IMR-90 (cell line): ENCODE results near the gene FGF12. TPM values are rescaled to one million over a fixed set of nuclear protein-coding genes. Genes with fewer than 3 reads are reported as not detected.

Experiments
- ATAC-seq: fragments of 200-7000 bp; cut with Tn5 transposase; 2 replicates; pipeline ENCODE4 v1.9.1; 2020; ENCODE audit warnings: low read depth, mild to moderate bottlenecking, moderate library complexity
- BruUV-seq: library from RNA; stranded (reverse); fragments of 400-500 nt; replicated peaks from 2 replicates; lab custom pipeline; 2021; lab: Mats Ljungman, UMichigan
- CTCF ChIA-PET: fragments of 300-600 bp; formaldehyde crosslinking; extraction: SDS; loops from one replicate; lab custom pipeline; 2021; ENCODE audit warnings: antibody characterized with exemption; lab: Yijun Ruan, JAX
- POLR2A ChIA-PET: fragments of 300-600 bp; sonication (Branson Sonifier 250); formaldehyde crosslinking; loops from one replicate; lab custom pipeline; 2022; ENCODE audit warnings: antibody characterized with exemption; ENCODE audit not compliant: unreplicated experiment; lab: Charles Lee
- DNase-seq: peaks from one replicate; pipeline ENCODE4 v3.0.0; 2013
- H2AFZ ChIP-seq: replicated peaks from 2 replicates; pipeline ENCODE3; 2013; ENCODE audit warnings: low read length, mild to moderate bottlenecking; ENCODE audit not compliant: poor library complexity
- H2AK5ac ChIP-seq: 2 replicates; pipeline ENCODE4 v1.6.1; 2013; ENCODE audit warnings: low read depth, low read length, inconsistent platforms
- H2AK9ac ChIP-seq: replicated peaks from 2 replicates; pipeline ENCODE3; 2013; ENCODE audit warnings: mild to moderate bottlenecking, low read depth, low read length, moderate library complexity; ENCODE audit not compliant: poor library complexity
- H2BK120ac ChIP-seq: 2 replicates; pipeline ENCODE4 v1.6.1; 2013; ENCODE audit warnings: low read depth, low read length, inconsistent platforms
- H2BK15ac ChIP-seq: 3 replicates; pipeline ENCODE4 v1.6.1; 2013; ENCODE audit warnings: low read depth, low read length, inconsistent platforms
- H2BK20ac ChIP-seq: 2 replicates; pipeline ENCODE4 v1.6.1; 2013; ENCODE audit warnings: low read depth, mild to moderate bottlenecking, inconsistent platforms, low read length, moderate library complexity
- H2BK5ac ChIP-seq: 2 replicates; pipeline ENCODE4 v1.6.1; 2013; ENCODE audit warnings: mild to moderate bottlenecking, low read depth, low read length, inconsistent platforms; ENCODE audit not compliant: poor library complexity, severe bottlenecking
- H3K14ac ChIP-seq: replicated peaks from 2 replicates; pipeline ENCODE4 v1.6.1; 2013; ENCODE audit warnings: low read depth, low read length, inconsistent platforms
- H3K18ac ChIP-seq: 2 replicates; pipeline ENCODE4 v1.6.1; 2013; ENCODE audit warnings: low read depth, low read length, control low read depth
- H3K23ac ChIP-seq: 2 replicates; pipeline ENCODE4 v1.6.1; 2013; ENCODE audit warnings: low read depth, low read length, inconsistent platforms
- H3K27ac ChIP-seq: 2 replicates; pipeline ENCODE4 v1.5.1; 2013; ENCODE audit warnings: mild to moderate bottlenecking, control low read depth, low read length; ENCODE audit not compliant: insufficient read depth
- H3K27me3 ChIP-seq: 2 replicates; pipeline ENCODE4 v1.6.1; 2013; ENCODE audit warnings: low read length; ENCODE audit not compliant: control insufficient read depth, insufficient read depth
- H3K36me3 ChIP-seq: 2 replicates; pipeline ENCODE4 v1.6.1; 2013; ENCODE audit warnings: low read length, mixed read lengths; ENCODE audit not compliant: control insufficient read depth, insufficient read depth
- H3K4ac ChIP-seq: 2 replicates; pipeline ENCODE4 v1.6.1; 2013; ENCODE audit warnings: low read depth, low read length, inconsistent platforms
- H3K4me1 ChIP-seq: 2 replicates; pipeline ENCODE4 v1.6.1; 2013; ENCODE audit warnings: low read length, mixed read lengths; ENCODE audit not compliant: control insufficient read depth, insufficient read depth
- H3K4me2 ChIP-seq: 2 replicates; pipeline ENCODE4 v1.6.1; 2013; ENCODE audit warnings: low read depth, mild to moderate bottlenecking, control low read depth, low read length, moderate library complexity
- H3K4me3 ChIP-seq: 2 replicates; pipeline ENCODE4 v1.5.1; 2013; ENCODE audit warnings: low read depth, mild to moderate bottlenecking, control low read depth, low read length, moderate library complexity; ENCODE audit not compliant: insufficient read depth
- H3K56ac ChIP-seq: 2 replicates; pipeline ENCODE4 v1.6.1; 2013; ENCODE audit warnings: low read length, inconsistent platforms; ENCODE audit not compliant: insufficient read depth; ENCODE audit errors: extremely low read depth
- H3K79me1 ChIP-seq, 2 experiments: 2 replicates each; pipeline ENCODE4 v1.6.1; 2013; ENCODE audit warnings: low read length in 2 of 2, inconsistent platforms in 1 of 2, low read depth in 1 of 2
- H3K9ac ChIP-seq: 2 replicates; pipeline ENCODE4 v1.6.1; 2013; ENCODE audit warnings: low read depth, low read length, control low read depth
- H3K9me1 ChIP-seq: 2 replicates; pipeline ENCODE4 v1.6.1; 2013; ENCODE audit warnings: low read length, inconsistent platforms; ENCODE audit not compliant: insufficient read depth
- H3K9me3 ChIP-seq: 2 replicates; pipeline ENCODE4 v1.6.1; 2013; ENCODE audit warnings: low read length; ENCODE audit not compliant: control insufficient read depth, insufficient read depth
- H4K20me1 ChIP-seq: 2 replicates; pipeline ENCODE4 v1.6.1; 2013; ENCODE audit warnings: low read length, inconsistent platforms; ENCODE audit not compliant: insufficient read depth
- H4K5ac ChIP-seq: 2 replicates; pipeline ENCODE4 v1.6.1; 2013; ENCODE audit warnings: mild to moderate bottlenecking, low read depth, low read length, control low read depth
- H4K8ac ChIP-seq, 2 experiments: 2 replicates each; pipeline ENCODE4 v1.6.1; 2013; ENCODE audit warnings: low read depth in 2 of 2, low read length in 2 of 2, control low read depth in 1 of 2, inconsistent platforms in 1 of 2
- H4K91ac ChIP-seq: 2 replicates; pipeline ENCODE4 v1.6.1; 2013; ENCODE audit warnings: low read depth, low read length, inconsistent platforms; ENCODE audit not compliant: insufficient read depth
- BHLHE40 ChIP-seq: fragments of 150-350 bp; IDR thresholded peaks from 2 replicates; pipeline ENCODE4 v1.6.1; 2016; ENCODE audit warnings: mild to moderate bottlenecking, low read depth, low read length
- CHD1 ChIP-seq: IDR thresholded peaks from 2 replicates; pipeline ENCODE4 v1.6.1; 2012; ENCODE audit warnings: low read depth, low read length, improper control_type of control experiment
- MAFK ChIP-seq: IDR thresholded peaks from 2 replicates; pipeline ENCODE4 v1.6.1; 2012; ENCODE audit warnings: low read depth, low read length, improper control_type of control experiment
- NFE2L2 ChIP-seq: fragments of 150-350 bp; IDR thresholded peaks from 2 replicates; pipeline ENCODE4 v1.6.1; 2016; ENCODE audit warnings: low read depth, mild to moderate bottlenecking, low read length
- RCOR1 ChIP-seq: IDR thresholded peaks from 2 replicates; pipeline ENCODE4 v1.6.1; 2012; ENCODE audit warnings: mild to moderate bottlenecking, low read length, improper control_type of control experiment; ENCODE audit not compliant: insufficient replicate concordance
- RFX5 ChIP-seq: IDR thresholded peaks from 2 replicates; pipeline ENCODE4 v1.8.0; 2012; ENCODE audit warnings: low read depth, mild to moderate bottlenecking, low read length, moderate library complexity
- SMC3 ChIP-seq: fragments of 150-350 bp; IDR thresholded peaks from 2 replicates; pipeline ENCODE4 v1.6.1; 2016; ENCODE audit warnings: low read depth, mild to moderate bottlenecking, antibody characterized with exemption, low read length, moderate library complexity
- USF2 ChIP-seq: fragments of 150-350 bp; IDR thresholded peaks from 2 replicates; pipeline ENCODE4 v1.6.1; 2017; ENCODE audit warnings: mild to moderate bottlenecking, antibody characterized with exemption, low read length, low read depth
- WGBS, 2 experiments: methylation state at CpG; one replicate each; pipeline versions ENCODE4 v1.1.5 to v1.1.7; 2013; ENCODE audit warnings: missing lambda C conversion rate in 2 of 2; ENCODE audit not compliant: insufficient read length in 1 of 2; ENCODE audit errors: extremely low coverage in 2 of 2; 5-methylcytosine and 5-hydroxymethylcytosine counted together
- dilution Hi-C: fragments of 300-500 bp; cut with HindIII; formaldehyde crosslinking; loops from one replicate; pipeline ENCODE4 v1.14.3; 2018; ENCODE audit warnings: low sequenced_read_pairs; ENCODE audit not compliant: unreplicated experiment
- in situ Hi-C: fragments of 300-500 bp; cut with MboI; formaldehyde crosslinking; loops from 3 replicates; pipeline ENCODE4 v1.14.3; 2019; ENCODE audit warnings: low sequenced_read_pairs, inconsistent platforms, mixed read lengths
- intact Hi-C: fragments of 100-400 bp; cut with micrococcal nuclease; formaldehyde crosslinking; loops from 2 replicates; pipeline ENCODE4 v1.10.0; 2022
- polyA plus RNA-seq, 3 experiments: library from polyadenylated mRNA; depleted of rRNA; stranded (reverse); fragments of >200 nt; gene quantifications; 2 replicates each; pipeline ENCODE4 v1.2.3, GENCODE V29; 2012; ENCODE audit warnings: low replicate concordance in 1 of 3
- total RNA-seq: library from RNA; depleted of rRNA; stranded (reverse); fragments of >200 nt; gene quantifications from 2 replicates; pipeline ENCODE4 v1.2.3, GENCODE V29; 2012

FGF12 gene
- total and polyA plus RNA-seq, 2 of the 4 experiments (the other 2 are of a cell fraction), result not detected

GRCh38 chr3:192685801-192686200 lies 41.5 kb downstream of the FGF12 start:
- Histone ChIP-seq H3K18ac (no peak overlapping the region), H4K5ac (no peak overlapping the region), H3K56ac (no peak overlapping the region), H4K20me1 (no peaks in the 10 kb centered on the region), H3K9me1 (no peaks in the 10 kb centered on the region), H3K79me1 (no peaks in the 10 kb centered on the region), H3K4ac (no peak overlapping the region), H2BK15ac (no peak overlapping the region), H2BK5ac (no peak overlapping the region), H4K91ac (no peak overlapping the region), H2AFZ (no peak overlapping the region), H3K14ac (no peak overlapping the region), H3K9me3 (peaks cover 18% of the 10 kb centered on the region), H3K4me1 (no peaks in the 10 kb centered on the region), H4K8ac (no peak overlapping the region), H3K23ac (no peak overlapping the region), H2AK5ac (no peak overlapping the region), H3K4me3 (no peak overlapping the region), H2AK9ac (no peak overlapping the region), H2BK120ac (no peak overlapping the region), H3K4me2 (no peak overlapping the region), H2BK20ac (no peak overlapping the region), H3K27ac (no peak overlapping the region), H3K36me3 (no peaks in the 10 kb centered on the region), H3K9ac (no peak overlapping the region), H3K27me3 (no peaks in the 10 kb centered on the region)
- no peak for TF ChIP-seq CHD1
- TF ChIP-seq RFX5, result no peak
- TF ChIP-seq NFE2L2, result no peak
- no peak for TF ChIP-seq SMC3
- no peak for TF ChIP-seq MAFK
- TF ChIP-seq RCOR1, result no peak
- no peak for TF ChIP-seq USF2
- no peak for TF ChIP-seq BHLHE40
- DNase-seq (no peak), ATAC-seq (no peak)
- intact Hi-C loops (no loop called here), in situ Hi-C loops (no loop called here), dilution Hi-C loops (no loop called here)
- CTCF ChIA-PET, result no interaction called here
- no TSS peak for BruUV-seq
- POLR2A ChIA-PET, result no interaction called here
- 61% methylated on average over 5 of the region's 5 CpGs; no CpG with 5 or more reads in 1 of the 2 experiments for WGBS, 2 experiments
